Peyer's patch (tissue), 4 donors: Measurements from ENCODE around the gene SCN9A.

Experiments
- POLR2A ChIP-seq, 2 donors: fragments of 450-650 bp; IDR thresholded peaks; one replicate each; pipeline ENCODE4 v1.5.1; 2017; ENCODE audit warnings: antibody characterized with exemption in 2 of 2, mild to moderate bottlenecking in 2 of 2, moderate library complexity in 2 of 2
- TF ChIP-seq, protein P1 (sequence below), 6 experiments: fragments of 450-650 bp in 4 of 6; fragments of 200-600 bp in 2 of 6; sonication (generic) in 1 of 6; IDR thresholded peaks; one replicate each; pipeline ENCODE4 v1.5.1; 2017 to 2019; ENCODE audit warnings: antibody characterized with exemption in 6 of 6, mild to moderate bottlenecking in 3 of 6, moderate library complexity in 1 of 6

GRCh38 chr2:166373105-166373504 lies 2.6 kb downstream of the SCN9A start:
- TF ChIP-seq, protein P1, sequence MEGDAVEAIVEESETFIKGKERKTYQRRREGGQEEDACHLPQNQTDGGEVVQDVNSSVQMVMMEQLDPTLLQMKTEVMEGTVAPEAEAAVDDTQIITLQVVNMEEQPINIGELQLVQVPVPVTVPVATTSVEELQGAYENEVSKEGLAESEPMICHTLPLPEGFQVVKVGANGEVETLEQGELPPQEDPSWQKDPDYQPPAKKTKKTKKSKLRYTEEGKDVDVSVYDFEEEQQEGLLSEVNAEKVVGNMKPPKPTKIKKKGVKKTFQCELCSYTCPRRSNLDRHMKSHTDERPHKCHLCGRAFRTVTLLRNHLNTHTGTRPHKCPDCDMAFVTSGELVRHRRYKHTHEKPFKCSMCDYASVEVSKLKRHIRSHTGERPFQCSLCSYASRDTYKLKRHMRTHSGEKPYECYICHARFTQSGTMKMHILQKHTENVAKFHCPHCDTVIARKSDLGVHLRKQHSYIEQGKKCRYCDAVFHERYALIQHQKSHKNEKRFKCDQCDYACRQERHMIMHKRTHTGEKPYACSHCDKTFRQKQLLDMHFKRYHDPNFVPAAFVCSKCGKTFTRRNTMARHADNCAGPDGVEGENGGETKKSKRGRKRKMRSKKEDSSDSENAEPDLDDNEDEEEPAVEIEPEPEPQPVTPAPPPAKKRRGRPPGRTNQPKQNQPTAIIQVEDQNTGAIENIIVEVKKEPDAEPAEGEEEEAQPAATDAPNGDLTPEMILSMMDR (IDR thresholded peaks at IDR 0.05): no peak
- no peak for TF ChIP-seq POLR2A (IDR thresholded peaks at IDR 0.05)
